ENCODE measurements around the gene PLEKHG4. TPM values are rescaled to one million over a fixed set of nuclear protein-coding genes. Genes with fewer than 3 reads are reported as not detected.

The PLEKHG4 gene
- total RNA-seq, 1 experiment from 2014 or later = 38.5 TPM

DNA sequence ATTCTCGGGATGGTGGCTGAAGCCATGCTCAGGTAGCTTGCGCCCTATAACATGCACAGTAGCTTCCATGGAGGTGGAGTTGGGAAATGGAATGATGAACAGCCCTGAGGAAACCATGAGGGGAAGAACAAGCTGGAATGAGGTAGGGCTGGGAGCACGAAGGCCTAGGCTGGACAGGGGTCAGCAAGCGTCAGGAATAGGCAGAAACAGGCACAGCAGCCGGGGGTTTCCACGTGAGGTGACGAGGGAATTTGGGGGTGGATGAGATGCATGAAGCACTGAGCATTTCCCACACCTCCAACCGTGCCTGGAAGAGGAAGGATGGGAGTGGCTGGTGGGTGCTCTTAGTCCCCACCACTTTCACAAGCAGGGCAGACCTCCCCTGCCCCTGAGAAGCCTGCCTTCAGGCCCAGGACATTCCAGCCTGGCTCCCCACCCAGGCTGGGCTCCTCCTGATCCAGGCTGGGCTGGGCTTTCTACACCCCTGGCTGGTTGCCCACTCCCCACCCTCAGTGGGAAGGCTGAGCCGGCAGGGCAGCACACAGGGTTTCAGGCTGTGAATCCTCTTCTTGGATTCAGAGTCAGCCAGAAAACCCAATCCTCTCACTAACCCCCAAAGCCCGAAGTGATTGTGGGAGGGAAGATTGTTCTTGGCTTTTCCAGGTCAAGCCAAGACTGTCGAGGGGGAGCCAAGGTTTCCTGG is 21.9 kb downstream of the PLEKHG4 start:
- no peak overlapping the region for H3K4me3 ChIP-seq (replicated peaks in 1 of 2; ENCODE audit: low read depth in 1 of 2, low read length in 2 of 2)
- H3K4me2 ChIP-seq (ENCODE audit: low read length) = no peak overlapping the region
- ATAC-seq = no peak
- H3K9me3 ChIP-seq (ENCODE audit: control insufficient read depth in 1 of 2, insufficient read depth in 1 of 2, low read depth in 1 of 2, low read length in 2 of 2) = no peaks in the 10 kb centered on the region; a peak in 1 of 4 replicates
- no peak for DNase-seq (ENCODE audit: low read depth, low spot score)
- peaks cover 4 to 12% of the 10 kb centered on the region in 2 experiments for H3K4me1 ChIP-seq (ENCODE audit: control insufficient read depth in 1 of 2, insufficient read depth in 2 of 2, low read length in 2 of 2)
- no peak overlapping the region for H2AFZ ChIP-seq (ENCODE audit: low read depth, low read length, poor library complexity, severe bottlenecking)
- no peak overlapping the region for H3K27ac ChIP-seq (ENCODE audit: low read depth, low read length)
- ChIA-PET CTCF (no interaction called here), POLR2A (no interaction called here), RAD21 (ENCODE audit: low non-redundant PET in 1 of 2, low total read pairs in 2 of 2, uncharacterized antibody in 2 of 2, unreplicated experiment in 2 of 2) (no interaction called here)
- no peaks in the 10 kb centered on the region for H3K9me2 ChIP-seq (ENCODE audit: insufficient read depth)
- no peak for TF ChIP-seq YY1 (IDR thresholded peaks at IDR 0.05; ENCODE audit: extremely low read depth, insufficient replicate concordance, low read depth, low read length)
- no peak for TF ChIP-seq CEBPB (IDR thresholded peaks at IDR 0.05; ENCODE audit: low read depth)
- no peak for TF ChIP-seq SP1 (IDR thresholded peaks at IDR 0.05; ENCODE audit: low read depth)
- TF ChIP-seq EZH2phosphoT487 (IDR thresholded peaks at IDR 0.05; ENCODE audit: borderline replicate concordance) = no peak
- no peak for TF ChIP-seq ELF1 (IDR thresholded peaks at IDR 0.05; ENCODE audit: borderline replicate concordance, low read depth)
- TF ChIP-seq RAD21 (IDR thresholded peaks at IDR 0.05; ENCODE audit: low read depth) = no peak
- TF ChIP-seq SIN3A (IDR thresholded peaks at IDR 0.05; ENCODE audit: low read depth) = no peak
- no peak for TF ChIP-seq CBX3 (IDR thresholded peaks at IDR 0.05; ENCODE audit: low read depth)
- no peak for TF ChIP-seq ZFX (IDR thresholded peaks at IDR 0.05)
- TF ChIP-seq EGR1 (IDR thresholded peaks at IDR 0.05; ENCODE audit: low read depth) = no peak
- no peak for TF ChIP-seq REST (IDR thresholded peaks at IDR 0.05; ENCODE audit: low read depth)
- no peak for TF ChIP-seq ATF3 (IDR thresholded peaks at IDR 0.05)
- no peak for TF ChIP-seq SRF (IDR thresholded peaks at IDR 0.05; ENCODE audit: low read depth)
- TF ChIP-seq, protein P1, sequence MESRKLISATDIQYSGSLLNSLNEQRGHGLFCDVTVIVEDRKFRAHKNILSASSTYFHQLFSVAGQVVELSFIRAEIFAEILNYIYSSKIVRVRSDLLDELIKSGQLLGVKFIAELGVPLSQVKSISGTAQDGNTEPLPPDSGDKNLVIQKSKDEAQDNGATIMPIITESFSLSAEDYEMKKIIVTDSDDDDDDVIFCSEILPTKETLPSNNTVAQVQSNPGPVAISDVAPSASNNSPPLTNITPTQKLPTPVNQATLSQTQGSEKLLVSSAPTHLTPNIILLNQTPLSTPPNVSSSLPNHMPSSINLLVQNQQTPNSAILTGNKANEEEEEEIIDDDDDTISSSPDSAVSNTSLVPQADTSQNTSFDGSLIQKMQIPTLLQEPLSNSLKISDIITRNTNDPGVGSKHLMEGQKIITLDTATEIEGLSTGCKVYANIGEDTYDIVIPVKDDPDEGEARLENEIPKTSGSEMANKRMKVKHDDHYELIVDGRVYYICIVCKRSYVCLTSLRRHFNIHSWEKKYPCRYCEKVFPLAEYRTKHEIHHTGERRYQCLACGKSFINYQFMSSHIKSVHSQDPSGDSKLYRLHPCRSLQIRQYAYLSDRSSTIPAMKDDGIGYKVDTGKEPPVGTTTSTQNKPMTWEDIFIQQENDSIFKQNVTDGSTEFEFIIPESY (IDR thresholded peaks at IDR 0.05; ENCODE audit: extremely low read depth, insufficient replicate concordance, low read length) = no peak
- TF ChIP-seq JUND (IDR thresholded peaks at IDR 0.05) = no peak
- TF ChIP-seq TCF7L2 (IDR thresholded peaks at IDR 0.05; ENCODE audit: borderline replicate concordance, extremely low read depth, insufficient read depth, insufficient read length) = no peak
- no peak for TF ChIP-seq ZNF274 (IDR thresholded peaks at IDR 0.05; ENCODE audit: low read depth, low read length)
- TF ChIP-seq, protein P2, sequence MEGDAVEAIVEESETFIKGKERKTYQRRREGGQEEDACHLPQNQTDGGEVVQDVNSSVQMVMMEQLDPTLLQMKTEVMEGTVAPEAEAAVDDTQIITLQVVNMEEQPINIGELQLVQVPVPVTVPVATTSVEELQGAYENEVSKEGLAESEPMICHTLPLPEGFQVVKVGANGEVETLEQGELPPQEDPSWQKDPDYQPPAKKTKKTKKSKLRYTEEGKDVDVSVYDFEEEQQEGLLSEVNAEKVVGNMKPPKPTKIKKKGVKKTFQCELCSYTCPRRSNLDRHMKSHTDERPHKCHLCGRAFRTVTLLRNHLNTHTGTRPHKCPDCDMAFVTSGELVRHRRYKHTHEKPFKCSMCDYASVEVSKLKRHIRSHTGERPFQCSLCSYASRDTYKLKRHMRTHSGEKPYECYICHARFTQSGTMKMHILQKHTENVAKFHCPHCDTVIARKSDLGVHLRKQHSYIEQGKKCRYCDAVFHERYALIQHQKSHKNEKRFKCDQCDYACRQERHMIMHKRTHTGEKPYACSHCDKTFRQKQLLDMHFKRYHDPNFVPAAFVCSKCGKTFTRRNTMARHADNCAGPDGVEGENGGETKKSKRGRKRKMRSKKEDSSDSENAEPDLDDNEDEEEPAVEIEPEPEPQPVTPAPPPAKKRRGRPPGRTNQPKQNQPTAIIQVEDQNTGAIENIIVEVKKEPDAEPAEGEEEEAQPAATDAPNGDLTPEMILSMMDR (IDR thresholded peaks at IDR 0.05 in 2 of 3, conservative IDR thresholded peaks at IDR 0.05 in 1 of 3; ENCODE audit: borderline replicate concordance in 1 of 3, insufficient read depth in 1 of 3, low read depth in 2 of 3, low read length in 2 of 3) = no peak
- no peaks in the 10 kb centered on the region for H3K79me2 ChIP-seq (ENCODE audit: insufficient read depth, low read length)
- intact Hi-C loops (cut with micrococcal nuclease) = no loop called here
- no peaks in the 10 kb centered on the region for H4K20me1 ChIP-seq (ENCODE audit: insufficient read depth)
- H3K27me3 ChIP-seq (ENCODE audit: insufficient read depth, low read length) = no peaks in the 10 kb centered on the region
- BruUV-seq (replicated peaks) = no TSS peak
- H3K9ac ChIP-seq (ENCODE audit: low read length) = no peak overlapping the region
- H3K36me3 ChIP-seq (ENCODE audit: control insufficient read depth in 1 of 2, insufficient read depth in 2 of 2, low read length in 2 of 2) = no peaks in the 10 kb centered on the region

All from HCT116 (cell line).